Type B pancreatic cell (in vitro differentiated cells): Measurements from ENCODE around the gene RASGRP1. TPM values are rescaled to one million over a fixed set of nuclear protein-coding genes. Genes with fewer than 3 reads are reported as not detected.

ENCODE experiments used
- DNase-seq: peaks from one replicate; pipeline ENCODE4 v3.0.0; 2021; ENCODE audit warnings: mixed read lengths; ENCODE audit not compliant: unreplicated experiment; ENCODE audit errors: extremely low spot score
- H3K27ac Mint-ChIP-seq: 2 replicates; pipeline ENCODE4 v1.8.0; 2021; ENCODE audit warnings: mild to moderate bottlenecking, mixed read lengths
- H3K27me3 Mint-ChIP-seq: 2 replicates; pipeline ENCODE4 v1.8.0; 2021; ENCODE audit warnings: mixed read lengths
- H3K36me3 Mint-ChIP-seq: 2 replicates; pipeline ENCODE4 v1.8.0; 2021; ENCODE audit warnings: mixed read lengths
- H3K4me1 Mint-ChIP-seq: one replicate; pipeline ENCODE4 v1.8.0; 2021; ENCODE audit warnings: mixed read lengths; ENCODE audit not compliant: unreplicated experiment
- H3K4me3 Mint-ChIP-seq: 2 replicates; pipeline ENCODE4 v1.8.0; 2021; ENCODE audit warnings: mild to moderate bottlenecking, mixed read lengths
- H3K9me3 Mint-ChIP-seq: 2 replicates; pipeline ENCODE4 v1.8.0; 2021; ENCODE audit warnings: mixed read lengths
- CTCF ChIP-seq: fragments of 200-600 bp; sonication (generic); conservative IDR thresholded peaks from 2 replicates; pipeline ENCODE4 v1.5.0; 2021; ENCODE audit warnings: antibody characterized with exemption, mild to moderate bottlenecking
- total RNA-seq: library from RNA; stranded (reverse); gene quantifications from 2 replicates; pipeline ENCODE4 v1.2.1, GENCODE V29; 2021; ENCODE audit warnings: low replicate concordance

RASGRP1 gene
- total RNA-seq, 1 donor from 2014 or later = 3.0 TPM

DNA sequence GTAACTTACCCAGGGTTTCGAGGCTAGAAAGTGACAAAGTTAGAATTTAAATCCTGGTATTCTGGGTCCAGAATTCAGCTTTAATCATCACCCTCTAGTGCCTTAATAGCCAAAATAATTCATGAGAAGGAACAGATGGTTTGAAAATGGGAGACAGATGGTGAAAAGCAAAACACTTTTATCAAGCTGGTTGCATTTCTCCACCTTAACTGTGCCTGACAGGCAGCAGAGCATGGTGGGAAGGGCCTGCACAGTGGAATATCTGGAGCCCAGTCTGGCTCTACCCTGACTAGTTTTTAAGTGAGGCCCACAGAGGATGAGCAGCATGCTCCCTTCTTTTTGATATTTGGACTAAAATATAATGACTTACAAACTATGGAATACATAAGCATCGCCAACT is 35.6 kb upstream of the RASGRP1 start:
- Mint-ChIP-seq H3K9me3 (no peaks in the 10 kb centered on the region), H3K27ac (no peak overlapping the region), H3K4me3 (no peak overlapping the region), H3K4me1 (peaks cover 15% of the 10 kb centered on the region), H3K27me3 (peaks cover 6% of the 10 kb centered on the region), H3K36me3 (no peaks in the 10 kb centered on the region)
- DNase-seq = no peak
- no peak for TF ChIP-seq CTCF

- H3K4me1 Mint-ChIP-seq = peaks cover 11% of the 10 kb centered on the region
- no peaks in the 10 kb centered on the region for H3K36me3 Mint-ChIP-seq
- no peaks in the 10 kb centered on the region for H3K9me3 Mint-ChIP-seq
- H3K27ac Mint-ChIP-seq = no peak overlapping the region
- H3K27me3 Mint-ChIP-seq = peaks cover 13% of the 10 kb centered on the region
- no peak for TF ChIP-seq CTCF
- DNase-seq = no peak
- H3K4me3 Mint-ChIP-seq = no peak overlapping the region
Observed at GRCh38 chr15:38598749-38599148, 34.1 kb upstream of the RASGRP1 start.

- Mint-ChIP-seq H3K4me1 (no peaks in the 10 kb centered on the region), H3K36me3 (no peaks in the 10 kb centered on the region), H3K27ac (no peak overlapping the region), H3K27me3 (peaks cover 13% of the 10 kb centered on the region), H3K4me3 (no peak overlapping the region), H3K9me3 (no peaks in the 10 kb centered on the region)
- DNase-seq = no peak
- TF ChIP-seq CTCF = no peak
Observed at GRCh38 chr15:38597219-38597800, 32.7 kb upstream of the RASGRP1 start.

- peaks cover 26% of the 10 kb centered on the region for H3K27me3 Mint-ChIP-seq
- H3K4me3 Mint-ChIP-seq = no peak overlapping the region
- H3K27ac Mint-ChIP-seq = no peak overlapping the region
- DNase-seq = no peak
- H3K9me3 Mint-ChIP-seq = no peaks in the 10 kb centered on the region
- H3K4me1 Mint-ChIP-seq = peaks cover 9% of the 10 kb centered on the region
- no peak for TF ChIP-seq CTCF
- no peaks in the 10 kb centered on the region for H3K36me3 Mint-ChIP-seq
Observed at GRCh38 chr15:38593524-38593923, 28.9 kb upstream of the RASGRP1 start.

DNA sequence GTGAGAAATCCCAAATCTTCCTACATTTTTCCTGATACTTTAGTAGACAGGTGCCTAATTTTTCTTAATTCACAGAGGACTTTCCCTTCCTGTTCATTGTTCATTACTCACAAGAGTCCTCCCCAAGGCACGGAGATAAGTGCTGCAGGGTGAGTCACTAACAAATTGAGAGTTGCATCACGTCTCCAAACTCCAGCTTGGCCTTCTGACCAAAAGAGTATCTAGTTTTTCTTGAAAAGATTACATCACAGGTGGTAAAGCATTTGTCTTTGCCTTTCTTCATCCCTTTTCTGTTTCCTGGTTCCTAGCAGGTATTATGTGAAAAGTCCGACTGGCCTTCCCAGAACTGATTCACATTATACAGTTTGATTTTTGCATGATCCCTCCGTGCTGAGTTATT is 24.9 kb upstream of the RASGRP1 start:
- no peaks in the 10 kb centered on the region for H3K9me3 Mint-ChIP-seq
- peaks cover 23% of the 10 kb centered on the region for H3K27me3 Mint-ChIP-seq
- DNase-seq = no peak
- H3K36me3 Mint-ChIP-seq = no peaks in the 10 kb centered on the region
- H3K4me3 Mint-ChIP-seq = no peak overlapping the region
- H3K4me1 Mint-ChIP-seq = peaks cover 9% of the 10 kb centered on the region
- TF ChIP-seq CTCF = no peak
- peak overlapping the region; percentile 27 for H3K27ac Mint-ChIP-seq

- no peak for TF ChIP-seq CTCF
- Mint-ChIP-seq H3K27me3 (peaks cover 21% of the 10 kb centered on the region), H3K9me3 (no peaks in the 10 kb centered on the region), H3K36me3 (no peaks in the 10 kb centered on the region), H3K4me3 (no peak overlapping the region), H3K4me1 (peaks cover 9% of the 10 kb centered on the region), H3K27ac (peak overlapping the region; percentile 27)
- no peak for DNase-seq
Observed at GRCh38 chr15:38588672-38589071, 24.1 kb upstream of the RASGRP1 start.
